Superior temporal gyrus (tissue), 1 donor: ENCODE results near the gene KIAA1549.
"Not testable (repeated sequence)": the region's sequence is repeated elsewhere in the genome, so short reads cannot be mapped to it uniquely, and the experiment has no call there.

Source experiments
- DNase-seq: peaks from one replicate; pipeline ENCODE4 v3.0.0-alpha.2; 2016; ENCODE audit errors: extremely low spot score

KIAA1549 gene

GRCh38 chr7:138811327-138811726 lies 169.9 kb downstream of the KIAA1549 start:
- DNase-seq: not testable (repeated sequence)

- DNase-seq: no peak
Measured at GRCh38 chr7:138809346-138809745, 171.8 kb downstream of the KIAA1549 start.

DNA sequence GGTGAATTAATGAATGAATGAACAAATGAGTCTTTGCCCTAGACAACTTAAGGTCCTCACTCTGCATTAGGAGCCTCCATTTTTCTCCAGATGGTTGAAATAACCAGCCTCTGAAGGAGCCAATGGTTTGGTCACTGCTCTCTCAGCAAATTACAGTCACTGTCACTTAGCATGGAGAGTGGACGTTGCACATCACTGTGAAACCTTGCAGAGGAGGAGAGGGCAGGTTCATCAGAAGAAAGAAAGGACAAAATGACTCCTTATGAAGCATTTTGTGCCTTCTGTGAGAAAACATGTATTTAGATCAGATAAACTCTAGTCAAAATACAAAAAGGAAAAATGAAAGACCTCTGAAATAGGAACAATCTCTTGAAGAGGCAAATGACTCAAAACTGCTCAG lies 176.6 kb downstream of the KIAA1549 start:
- DNase-seq: no peak

DNA sequence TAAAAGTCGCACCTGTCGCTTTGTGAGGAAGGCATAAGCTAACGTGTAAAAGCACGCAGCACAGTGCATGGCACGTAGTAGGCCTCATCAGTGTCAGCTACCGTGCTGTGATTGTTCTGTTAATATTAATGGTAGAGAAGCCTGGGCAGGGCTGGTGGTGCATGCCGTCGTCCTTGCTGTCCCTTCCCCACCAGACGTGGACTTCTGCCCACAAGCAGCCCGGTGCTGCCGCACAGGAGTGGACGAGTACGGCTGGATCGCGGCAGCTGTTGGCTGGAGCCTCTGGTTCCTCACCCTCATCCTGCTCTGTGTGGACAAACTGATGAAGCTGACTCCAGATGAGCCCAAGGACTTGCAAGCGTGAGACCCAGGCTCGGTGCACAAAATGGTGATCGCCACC lies 178.5 kb downstream of the KIAA1549 start:
- no peak for DNase-seq

DNA sequence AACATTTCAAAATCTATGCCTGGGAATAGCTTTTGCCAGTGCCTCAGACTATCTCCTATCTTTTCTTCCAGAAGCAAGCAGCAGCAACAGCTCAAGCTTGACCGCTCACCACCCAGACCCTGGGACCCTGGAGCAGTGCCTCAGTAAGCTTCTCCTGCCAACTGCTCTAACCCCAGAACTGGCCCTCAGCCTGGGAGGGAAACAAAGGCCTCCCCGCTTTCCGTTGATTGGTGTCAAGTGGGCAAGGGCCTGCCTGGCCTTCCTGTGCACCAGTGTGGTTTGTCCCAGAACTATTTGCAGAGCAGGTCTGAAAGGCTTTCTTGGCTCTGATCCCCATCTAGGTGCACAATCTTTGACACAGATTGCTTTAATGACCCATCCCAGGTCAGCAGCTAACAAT lies 179.9 kb downstream of the KIAA1549 start:
- DNase-seq: no peak

GRCh38 chr7:138799336-138800000 lies 181.7 kb downstream of the KIAA1549 start:
- no peak for DNase-seq

GRCh38 chr7:138798836-138799235 lies 182.4 kb downstream of the KIAA1549 start:
- DNase-seq: no peak

GRCh38 chr7:138797715-138798320 lies 183.4 kb downstream of the KIAA1549 start, which contains the start of the genes ATP6V0A4 and TMEM213:
Gene ATP6V0A4, minus strand, starts transcription at chr7:138798196. Its CDS starts 26,949 bp downstream, at chr7:138771247.
Gene TMEM213, plus strand, starts transcription at chr7:138797994. Its CDS starts 111 bp downstream, at chr7:138798105.
- no peak for DNase-seq

- not testable (repeated sequence) for DNase-seq
Measured at GRCh38 chr7:138797046-138797445, 184.1 kb downstream of the KIAA1549 start.

DNA sequence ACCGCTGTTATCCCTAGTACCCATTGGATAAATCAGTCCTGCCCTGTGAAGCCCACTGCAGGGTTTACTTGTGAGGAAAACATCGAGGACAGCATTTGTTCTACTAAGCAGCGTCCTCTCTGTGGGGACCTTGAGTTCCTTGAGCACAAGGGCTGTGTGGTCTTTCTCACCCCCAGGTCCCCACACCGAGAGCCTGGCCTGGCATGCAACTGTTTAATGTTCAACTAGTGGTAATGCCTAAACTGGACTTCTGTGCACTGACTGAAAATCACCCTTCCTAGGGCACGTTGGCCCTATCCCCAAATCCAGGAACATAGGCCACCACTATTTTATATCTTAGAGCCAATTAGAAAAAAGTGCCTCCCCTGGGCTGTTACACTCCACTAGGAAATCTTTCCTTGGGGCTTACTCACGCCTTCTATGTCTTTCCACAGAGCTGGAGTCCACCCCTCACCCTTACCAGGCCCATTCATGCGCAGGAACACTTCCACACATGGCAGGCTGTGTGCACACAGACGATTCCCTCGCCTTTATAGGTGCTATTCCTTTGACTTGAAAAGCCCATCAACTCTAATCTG lies 185.1 kb downstream of the KIAA1549 start:
- DNase-seq: no peak

DNA sequence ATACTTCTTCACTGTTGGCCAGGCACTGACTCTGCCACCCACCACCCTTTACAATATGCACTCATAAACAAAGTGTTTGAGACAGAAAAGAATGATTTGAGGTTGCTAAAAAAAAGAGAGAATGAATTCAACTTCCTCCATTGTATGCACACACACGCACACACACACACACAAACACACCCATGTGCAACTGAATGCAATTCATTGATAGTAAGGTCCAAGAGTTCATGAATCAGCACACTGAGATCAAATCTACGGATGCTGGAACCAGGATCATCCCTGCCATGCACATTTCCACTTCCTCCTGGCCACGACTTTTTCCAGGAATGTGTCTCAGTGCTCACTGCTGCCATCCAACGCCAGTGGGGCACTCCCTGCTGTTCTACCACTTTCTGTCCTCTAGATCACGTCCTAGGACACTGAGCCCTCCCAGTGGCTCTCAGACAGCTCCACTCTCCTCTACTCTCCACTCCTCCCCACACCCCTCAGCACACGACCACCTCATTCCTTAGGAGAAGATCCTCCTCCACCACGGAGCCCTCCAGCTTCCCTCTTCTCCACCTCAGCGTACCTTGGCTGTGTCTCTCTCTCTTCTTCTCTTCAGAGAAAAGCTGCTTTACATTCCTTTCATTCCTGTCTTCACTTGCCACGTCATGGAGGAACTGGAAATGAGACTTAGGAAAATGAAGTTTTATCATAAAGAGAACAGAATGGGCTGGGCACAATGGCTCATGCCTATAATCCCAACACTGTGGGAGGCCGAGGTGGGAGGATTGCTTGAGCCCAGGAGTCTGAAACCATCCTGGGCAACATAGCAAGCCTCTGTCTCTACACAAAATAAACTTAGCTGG lies 195.4 kb downstream of the KIAA1549 start:
- DNase-seq: no peak

DNA sequence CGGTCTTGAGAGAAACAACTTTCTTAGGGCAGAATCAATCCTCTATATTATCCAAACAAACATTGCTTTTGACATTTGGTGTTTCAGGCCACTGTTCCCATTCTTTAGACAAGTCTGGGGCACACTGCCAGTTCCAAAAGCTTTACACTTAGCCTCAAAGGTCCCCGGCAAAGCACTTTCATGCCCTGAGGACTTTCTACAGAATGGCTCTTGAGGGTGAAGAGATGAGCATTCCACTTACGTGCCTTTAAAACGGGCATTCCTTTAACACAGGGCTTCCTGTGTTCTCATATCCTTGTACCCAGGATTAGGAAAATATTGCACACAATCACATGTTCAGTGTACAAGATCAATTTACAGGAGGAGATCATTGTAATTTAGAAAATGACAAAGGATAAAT lies 196.5 kb downstream of the KIAA1549 start:
- no peak for DNase-seq
